DMS 273 (cell line): Measurements from ENCODE around the gene IFNL1.
A peak's percentile ranks its signal among the peaks of the same experiment; 100 is the strongest.
"Not testable (repeated sequence)": the region's sequence is repeated elsewhere in the genome, so short reads cannot be mapped to it uniquely, and the experiment has no call there.

Source experiments
- DNase-seq: peaks from one replicate; lab custom pipeline; 2025; ENCODE audit not compliant: unreplicated experiment; lab: John Stamatoyannopoulos, UW

The IFNL1 gene

GRCh38 chr19:39329948-39330347 lies 33.7 kb downstream of the IFNL1 start:
- no peak for DNase-seq

- no peak for DNase-seq
Observed at GRCh38 chr19:39332293-39332692, 36.1 kb downstream of the IFNL1 start.

GRCh38 chr19:39332738-39333137 lies 36.5 kb downstream of the IFNL1 start:
- DNase-seq, result not testable (repeated sequence)

DNA sequence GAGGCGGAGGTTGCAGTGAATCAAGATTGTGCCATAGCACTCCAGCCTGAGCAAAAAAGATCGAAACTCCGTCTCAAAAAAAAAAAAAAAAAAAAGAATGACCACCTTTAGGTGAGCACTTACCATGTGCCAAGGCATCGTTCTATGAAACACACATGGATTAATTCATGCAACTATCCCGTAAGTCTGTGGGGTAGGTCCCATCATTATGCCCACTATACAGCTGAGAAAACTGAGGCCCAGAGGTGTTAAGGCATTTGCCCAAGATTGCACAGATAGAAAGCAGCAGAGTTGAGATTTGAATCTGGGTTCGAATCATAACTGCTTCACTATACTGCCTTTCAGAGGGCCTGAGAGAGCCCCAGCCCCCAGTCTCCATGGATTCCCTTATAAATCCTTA lies 37.3 kb downstream of the IFNL1 start:
- DNase-seq, result no peak

DNA sequence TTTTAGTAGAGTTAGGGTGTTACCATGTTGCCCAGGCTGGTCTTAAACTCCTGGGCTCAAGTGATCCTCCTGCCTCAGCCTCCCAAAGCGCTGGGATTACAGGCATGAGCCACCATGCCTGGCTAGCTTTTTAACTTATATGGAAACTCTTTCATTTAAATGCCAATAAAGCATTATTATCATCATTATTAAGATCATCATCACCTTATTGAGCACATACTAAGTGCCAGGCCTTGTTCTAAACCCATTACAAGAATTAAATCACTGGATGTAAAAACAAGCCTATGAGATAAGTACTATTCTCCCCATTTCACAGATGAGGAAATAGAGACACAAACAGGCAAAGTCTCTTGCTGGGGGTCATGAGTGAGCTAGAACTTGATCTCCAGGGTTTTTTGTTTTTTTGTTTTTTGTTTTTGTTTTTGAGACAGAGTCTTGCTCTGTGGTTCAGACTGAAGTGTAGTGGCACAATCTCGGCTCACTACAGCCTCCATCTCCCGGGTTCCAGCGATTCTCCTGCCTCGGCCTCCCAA lies 38.3 kb downstream of the IFNL1 start:
- DNase-seq, result no peak

DNA sequence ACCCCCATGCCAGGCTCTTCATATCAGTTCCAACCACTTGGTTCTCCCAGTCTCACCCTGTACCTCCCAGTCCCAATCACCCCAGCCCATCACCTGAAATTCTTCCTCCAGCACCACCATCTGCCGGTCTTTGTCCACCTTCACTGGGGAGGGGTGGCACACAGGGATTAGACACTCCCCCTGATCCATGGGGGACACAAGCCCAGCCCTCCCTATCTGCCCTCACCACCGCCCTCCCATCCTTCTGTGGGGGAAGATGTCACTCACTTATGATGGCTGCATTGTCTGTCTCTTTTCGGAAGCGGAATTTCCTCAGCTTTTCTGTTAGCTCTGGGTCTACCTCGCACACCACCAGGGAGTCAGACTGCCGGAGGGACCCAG lies 39.0 kb downstream of the IFNL1 start:
- peak; percentile 18 for DNase-seq

GRCh38 chr19:39336483-39336882 lies 40.3 kb downstream of the IFNL1 start:
- no peak for DNase-seq

- no peak for DNase-seq
Observed at GRCh38 chr19:39339674-39340073, 43.5 kb downstream of the IFNL1 start.

- DNase-seq, result not testable (repeated sequence)
Observed at GRCh38 chr19:39340156-39340555, 43.9 kb downstream of the IFNL1 start.

DNA sequence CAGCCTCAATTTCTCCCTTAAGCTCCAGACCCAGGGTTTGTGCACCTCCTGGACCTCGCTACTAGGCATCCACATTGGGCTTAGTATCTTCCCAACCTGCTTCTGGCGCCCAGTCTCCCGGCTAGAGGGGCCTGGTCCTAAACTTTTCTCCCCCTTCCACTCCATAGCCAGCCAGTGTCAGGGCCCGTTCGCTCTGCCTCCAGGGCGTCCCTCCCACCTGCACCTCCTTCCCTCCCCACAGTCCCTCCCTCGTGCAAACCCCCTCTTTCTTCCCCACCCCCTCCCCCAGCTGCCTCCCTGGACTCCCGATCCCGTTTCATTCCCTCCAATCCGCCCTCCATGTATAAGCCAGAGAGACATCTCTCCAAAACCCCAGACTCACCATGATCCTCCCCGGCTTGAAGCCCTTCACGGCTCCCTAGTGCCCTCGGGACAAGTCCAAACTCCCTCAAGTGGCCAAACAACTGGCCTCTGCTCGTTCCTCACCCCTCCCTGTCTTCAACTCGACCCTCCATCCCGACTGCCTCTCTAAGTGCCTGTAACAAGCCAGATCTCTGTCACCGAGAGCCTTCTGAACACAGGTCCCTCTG lies 45.0 kb downstream of the IFNL1 start:
- peak; percentile 57 for DNase-seq

GRCh38 chr19:39341719-39342604 lies 45.8 kb downstream of the IFNL1 start, which contains the start of gene SAMD4B:
SAMD4B (plus strand) TSS chr19:39342421; CDS start chr19:39356894, 14,473 bp downstream.
- DNase-seq, result peak; percentile 100

DNA sequence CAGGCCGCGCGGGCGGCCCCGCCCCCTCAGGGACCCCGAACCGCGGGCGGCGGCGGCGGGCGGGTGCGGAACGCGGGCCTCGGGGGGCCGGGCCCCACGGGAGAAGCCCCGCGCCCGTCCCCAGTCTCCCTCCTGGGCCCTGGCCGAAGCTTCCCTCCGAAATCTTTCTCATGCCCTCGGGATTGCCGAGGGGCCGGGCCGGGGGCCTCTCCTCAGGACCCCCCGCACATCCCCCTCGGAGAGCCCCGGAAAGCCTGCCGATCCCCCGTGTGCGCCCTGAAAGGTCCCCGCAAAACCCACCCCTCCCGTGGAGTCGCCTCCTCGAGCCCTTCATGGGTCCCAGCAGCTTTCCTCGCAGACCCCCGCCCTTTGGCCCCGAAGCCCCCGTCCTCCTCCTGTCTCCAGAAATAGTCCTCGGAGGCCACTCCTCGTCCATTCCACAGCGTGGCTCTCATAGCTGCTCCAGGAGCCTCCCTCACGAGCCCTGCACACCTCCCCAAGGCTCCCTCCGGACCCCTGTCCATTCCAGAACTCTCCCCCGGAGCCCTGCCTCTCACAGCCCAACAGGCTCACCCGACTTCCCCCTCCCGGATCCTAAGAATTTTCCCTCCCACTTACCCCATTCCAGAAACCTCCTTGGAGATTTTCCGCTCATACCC lies 46.6 kb downstream of the IFNL1 start:
- peak; percentile 41 for DNase-seq

- no peak for DNase-seq
Observed at GRCh38 chr19:39345956-39346355, 49.7 kb downstream of the IFNL1 start.

GRCh38 chr19:39347332-39348164 lies 51.3 kb downstream of the IFNL1 start:
- no peak for DNase-seq
